Spinal cord (tissue), 10 donors: ENCODE measurements around the gene ARHGEF26. TPM values are rescaled to one million over a fixed set of nuclear protein-coding genes. Genes with fewer than 3 reads are reported as not detected.
"Not testable (repeated sequence)": the region's sequence is repeated elsewhere in the genome, so short reads cannot be mapped to it uniquely, and the experiment has no call there.

Experiments used
- DNase-seq, 6 donors: peaks; one replicate each; pipeline versions ENCODE4 v3.0.0 to v3.0.0-alpha.2; 2013 to 2015; ENCODE audit warnings: low spot score in 6 of 6, low read depth in 4 of 6
- H3K27ac ChIP-seq: one replicate; pipeline ENCODE4 v1.5.1; 2013; ENCODE audit warnings: low read depth, low read length, control low read depth
- H3K27me3 ChIP-seq: one replicate; pipeline ENCODE4 v1.6.1; 2013; ENCODE audit warnings: low read length; ENCODE audit not compliant: control insufficient read depth, insufficient read depth
- H3K36me3 ChIP-seq: one replicate; pipeline ENCODE4 v1.6.1; 2013; ENCODE audit warnings: low read length; ENCODE audit not compliant: control insufficient read depth, insufficient read depth
- H3K4me1 ChIP-seq: one replicate; pipeline ENCODE4 v1.6.1; 2013; ENCODE audit warnings: low read length; ENCODE audit not compliant: control insufficient read depth, insufficient read depth
- H3K4me3 ChIP-seq: one replicate; pipeline ENCODE4 v1.5.1; 2013; ENCODE audit warnings: low read depth, low read length, control low read depth
- H3K9me3 ChIP-seq: one replicate; pipeline ENCODE4 v1.6.1; 2013; ENCODE audit warnings: low read length; ENCODE audit not compliant: control insufficient read depth, insufficient read depth
- WGBS: methylation state at CpG from one replicate; pipeline ENCODE4 v1.1.5; 2013; ENCODE audit warnings: missing lambda C conversion rate; ENCODE audit not compliant: insufficient coverage; 5-methylcytosine and 5-hydroxymethylcytosine counted together
- long read RNA-seq, 4 donors: transcript quantifications; one replicate each; lab custom pipeline, GENCODE V29; 2026
- polyA plus RNA-seq, 2 donors: library from polyadenylated mRNA; unstranded; fragments of 120-200 nt; gene quantifications; one replicate each; pipeline ENCODE4 v1.2.1, GENCODE V29; 2013; ENCODE audit not compliant: insufficient read length in 2 of 2
- total RNA-seq, 2 donors: library from RNA; depleted of rRNA in 1 of 2; stranded (reverse); fragments of 120-200 nt in 1 of 2; fragments of >200 nt in 1 of 2; gene quantifications; one replicate each; pipeline versions ENCODE4 v1.2.3 to v1.2.4, GENCODE V29; 2013 to 2014
- donor health status: healthy.

ARHGEF26 gene
- total RNA-seq = 10 to 100 TPM; 27.2 to 30.6 TPM
- 10 to 100 TPM; 48.2 to 57.8 TPM for polyA plus RNA-seq
- long read RNA-seq, donor 1, partial matches to known transcripts = 25 of 29 reads
- long read RNA-seq, donor 1, other reads (novel, unspliced or antisense) = 0 of 29 reads
- long read RNA-seq, donor 2, partial matches to known transcripts = 11 of 11 reads
- long read RNA-seq, donor 2, other reads (novel, unspliced or antisense) = 0 of 11 reads
- long read RNA-seq, donor 3, partial matches to known transcripts = 5 of 6 reads
- long read RNA-seq, donor 3, other reads (novel, unspliced or antisense) = 0 of 6 reads
- long read RNA-seq, donor 4, partial matches to known transcripts = 13 of 13 reads
- long read RNA-seq, donor 4, other reads (novel, unspliced or antisense) = 0 of 13 reads

GRCh38 chr3:154120961-154121700 is at the start of gene ARHGEF26:
Gene ARHGEF26 (plus strand): TSS chr3:154121390. CDS start chr3:154121993, 603 bp downstream.
- peak; percentile 70 to 94 (median 80) for DNase-seq
- peaks cover 19% of the 10 kb centered on the region for H3K4me1 ChIP-seq
- H3K9me3 ChIP-seq = no peaks in the 10 kb centered on the region
- peaks cover 11% of the 10 kb centered on the region for H3K27me3 ChIP-seq
- no peaks in the 10 kb centered on the region for H3K36me3 ChIP-seq
- H3K27ac ChIP-seq = peak within 1 kb of the TSS; percentile 89
- peak within 1 kb of the TSS; percentile 98 for H3K4me3 ChIP-seq
- WGBS = under 1% methylated on average over 66 of the region's 66 CpGs

- no peak for DNase-seq
- no peaks in the 10 kb centered on the region for H3K9me3 ChIP-seq
- no peaks in the 10 kb centered on the region for H3K4me1 ChIP-seq
- H3K27me3 ChIP-seq = no peaks in the 10 kb centered on the region
- no peaks in the 10 kb centered on the region for H3K36me3 ChIP-seq
- no peak overlapping the region for H3K4me3 ChIP-seq
- no CpG with 5 or more reads among the region's 2 CpGs for WGBS
- no peak overlapping the region for H3K27ac ChIP-seq
Measured at GRCh38 chr3:154074966-154075365, 46.2 kb upstream of the ARHGEF26 start.

GRCh38 chr3:154078672-154079071 is 42.5 kb upstream of the ARHGEF26 start:
- Histone ChIP-seq H3K36me3 (no peaks in the 10 kb centered on the region), H3K27ac (no peak overlapping the region), H3K4me1 (no peaks in the 10 kb centered on the region), H3K4me3 (no peak overlapping the region), H3K9me3 (no peaks in the 10 kb centered on the region), H3K27me3 (no peaks in the 10 kb centered on the region)
- WGBS = 73% methylated on average over 5 of the region's 7 CpGs
- no peak for DNase-seq

- no peak for DNase-seq
- H3K4me1 ChIP-seq = no peaks in the 10 kb centered on the region
- no peak overlapping the region for H3K27ac ChIP-seq
- no peaks in the 10 kb centered on the region for H3K27me3 ChIP-seq
- WGBS = 86% methylated on average over 1 of the region's 2 CpGs
- H3K36me3 ChIP-seq = no peaks in the 10 kb centered on the region
- no peaks in the 10 kb centered on the region for H3K9me3 ChIP-seq
- no peak overlapping the region for H3K4me3 ChIP-seq
Measured at GRCh38 chr3:154081305-154081704, 39.9 kb upstream of the ARHGEF26 start.

GRCh38 chr3:154085071-154085470 is 36.1 kb upstream of the ARHGEF26 start:
- no peak for DNase-seq
- no peaks in the 10 kb centered on the region for H3K36me3 ChIP-seq
- H3K27me3 ChIP-seq = no peaks in the 10 kb centered on the region
- H3K27ac ChIP-seq = no peak overlapping the region
- H3K4me3 ChIP-seq = no peak overlapping the region
- no peaks in the 10 kb centered on the region for H3K9me3 ChIP-seq
- no peaks in the 10 kb centered on the region for H3K4me1 ChIP-seq
- 100% methylated on average over 1 of the region's 1 CpG for WGBS

GRCh38 chr3:154085799-154086198 is 35.4 kb upstream of the ARHGEF26 start:
- no peaks in the 10 kb centered on the region for H3K9me3 ChIP-seq
- whole genome bisulfite sequencing = no CpG with 5 or more reads among the region's 4 CpGs

GRCh38 chr3:154086286-154086685 is 34.9 kb upstream of the ARHGEF26 start:
- Histone ChIP-seq H3K4me3 (no peak overlapping the region), H3K27ac (no peak overlapping the region), H3K9me3 (no peaks in the 10 kb centered on the region), H3K36me3 (no peaks in the 10 kb centered on the region), H3K4me1 (no peaks in the 10 kb centered on the region), H3K27me3 (no peaks in the 10 kb centered on the region)
- no CpG with 5 or more reads among the region's 1 CpG for WGBS
- DNase-seq = no peak

More at GRCh38 chr3:154085799-154086198, 35.4 kb upstream of the ARHGEF26 start:
- Histone ChIP-seq H3K27ac (no peak overlapping the region), H3K4me1 (no peaks in the 10 kb centered on the region), H3K4me3 (no peak overlapping the region), H3K36me3 (no peaks in the 10 kb centered on the region), H3K27me3 (no peaks in the 10 kb centered on the region)
- no peak for DNase-seq

GRCh38 chr3:154087756-154088480 is 33.3 kb upstream of the ARHGEF26 start:
- not testable (repeated sequence) for H3K9me3 ChIP-seq, H3K4me1 ChIP-seq, H3K27ac ChIP-seq, H3K27me3 ChIP-seq, H3K36me3 ChIP-seq, H3K4me3 ChIP-seq, DNase-seq
- 98% methylated on average over 25 of the region's 26 CpGs for WGBS
